Keratinocyte (primary cell): ENCODE results near the gene PAMR1. TPM values are rescaled to one million over a fixed set of nuclear protein-coding genes. Genes with fewer than 3 reads are reported as not detected.

Experiments
- DNase-seq: peaks from one replicate; pipeline ENCODE4 v3.0.0-alpha.2; 2011; ENCODE audit warnings: low read depth, missing footprints, low spot score
- FAIRE-seq: peaks from 2 replicates; lab custom pipeline; 2011; peaks lifted over from hg19 to GRCh38; lab: Jason Lieb, UNC
- H2AFZ ChIP-seq: 2 replicates; pipeline ENCODE4 v1.6.0; 2012; ENCODE audit warnings: low read length, control low read depth, inconsistent platforms; ENCODE audit not compliant: control insufficient read depth
- H3K27ac ChIP-seq: 2 replicates; pipeline ENCODE4 v1.5.1; 2011; ENCODE audit warnings: low read length; ENCODE audit not compliant: control insufficient read depth, insufficient read depth
- H3K27me3 ChIP-seq: 3 replicates; pipeline ENCODE4 v1.6.0; 2011; ENCODE audit warnings: low read length; ENCODE audit not compliant: control insufficient read depth, insufficient read depth; ENCODE audit errors: extremely low read depth
- H3K36me3 ChIP-seq, 2 experiments: 2 replicates in 1 of 2; 3 replicates in 1 of 2; pipeline ENCODE4 v1.5.1; 2011; ENCODE audit warnings: low read length in 2 of 2, mild to moderate bottlenecking in 1 of 2; ENCODE audit not compliant: control insufficient read depth in 2 of 2, insufficient read depth in 2 of 2; ENCODE audit errors: extremely low read depth in 1 of 2
- H3K4me1 ChIP-seq: 3 replicates; pipeline ENCODE4 v1.5.1; 2011; ENCODE audit warnings: low read length; ENCODE audit not compliant: control insufficient read depth, insufficient read depth; ENCODE audit errors: extremely low read depth
- H3K4me2 ChIP-seq: 3 replicates; pipeline ENCODE4 v1.6.0; 2011; ENCODE audit warnings: low read depth, low read length; ENCODE audit not compliant: control insufficient read depth, insufficient read depth; ENCODE audit errors: extremely low read depth
- H3K4me3 ChIP-seq, 3 experiments: fragments of 200-600 bp in 1 of 3; sonication (generic) in 1 of 3; 2 replicates in 2 of 3; 3 replicates in 1 of 3; pipeline ENCODE4 v1.5.1; 2011 to 2016; ENCODE audit warnings: low read length in 3 of 3, mild to moderate bottlenecking in 3 of 3, control low read depth in 2 of 3, inconsistent platforms in 1 of 3, low read depth in 1 of 3, mixed read lengths in 1 of 3, mixed run types in 1 of 3, moderate library complexity in 1 of 3; ENCODE audit not compliant: control insufficient read depth in 2 of 3, insufficient read depth in 2 of 3; ENCODE audit errors: extremely low read depth in 1 of 3
- H3K79me2 ChIP-seq: 2 replicates; pipeline ENCODE4 v1.6.0; 2012; ENCODE audit warnings: low read length; ENCODE audit not compliant: control insufficient read depth, insufficient read depth
- H3K9ac ChIP-seq: 3 replicates; pipeline ENCODE4 v1.6.0; 2011; ENCODE audit warnings: low read length; ENCODE audit not compliant: control insufficient read depth, insufficient read depth; ENCODE audit errors: extremely low read depth
- H3K9me1 ChIP-seq: 3 replicates; pipeline ENCODE4 v1.6.0; 2011; ENCODE audit warnings: low read length; ENCODE audit not compliant: control insufficient read depth, insufficient read depth; ENCODE audit errors: extremely low read depth
- H3K9me3 ChIP-seq: 2 replicates; pipeline ENCODE4 v1.5.1; 2012; ENCODE audit warnings: low read depth, low read length; ENCODE audit not compliant: control insufficient read depth
- H4K20me1 ChIP-seq: 3 replicates; pipeline ENCODE4 v1.6.0; 2011; ENCODE audit warnings: low read length; ENCODE audit not compliant: control insufficient read depth, insufficient read depth; ENCODE audit errors: extremely low read depth
- EZH2 ChIP-seq: IDR thresholded peaks from one replicate; pipeline ENCODE4 v1.6.1; 2012; ENCODE audit warnings: inconsistent platforms, mild to moderate bottlenecking, low read length, moderate library complexity
- dilution Hi-C: fragments of 300-500 bp; cut with MboI; formaldehyde crosslinking; loops from one replicate; pipeline ENCODE4 v1.7.0; 2020; ENCODE audit warnings: low sequenced_read_pairs; ENCODE audit not compliant: extremely low pct_ligation_motif_present
- polyA plus RNA-seq, 5 experiments: library from polyadenylated mRNA; depleted of rRNA in 3 of 5; stranded (reverse) in 3 of 5; stranded (forward) in 1 of 5; unstranded in 1 of 5; fragments of >200 nt; gene quantifications; 1 replicate in 1 of 5; 2 replicates in 3 of 5; 3 replicates in 1 of 5; pipeline versions ENCODE4 v1.2.1 to v1.2.3, GENCODE V29; 2011 to 2012; ENCODE audit warnings: missing spikeins in 2 of 5, low read depth in 1 of 5, low replicate concordance in 1 of 5
- TF ChIP-seq, protein P1 (sequence below), 3 experiments: IDR thresholded peaks in 1 of 3; conservative IDR thresholded peaks in 1 of 3; optimal IDR thresholded peaks in 1 of 3; 2 replicates in 2 of 3; 3 replicates in 1 of 3; pipeline versions ENCODE3 to v1.5.1; 2011; ENCODE audit warnings: low read length in 3 of 3, mild to moderate bottlenecking in 3 of 3, moderate library complexity in 2 of 3, control low read depth in 1 of 3, inconsistent platforms in 1 of 3; ENCODE audit not compliant: insufficient read depth in 2 of 3; ENCODE audit errors: extremely low read depth in 1 of 3

Gene PAMR1
- polyA plus RNA-seq, 1 donor (not counting 4 experiments of a cell fraction or from before 2014, with no cell fraction given) = 4.1 TPM

GRCh38 chr11:35415487-35415886 is 109.9 kb downstream of the PAMR1 start:
- no peaks in the 10 kb centered on the region for H3K36me3 ChIP-seq
- no peak overlapping the region for H2AFZ ChIP-seq
- H3K27ac ChIP-seq = no peak overlapping the region
- H3K9me1 ChIP-seq = no peaks in the 10 kb centered on the region
- H3K4me2 ChIP-seq = no peak overlapping the region
- H3K27me3 ChIP-seq = peaks cover 57% of the 10 kb centered on the region
- TF ChIP-seq EZH2 = no peak
- TF ChIP-seq, protein P1, sequence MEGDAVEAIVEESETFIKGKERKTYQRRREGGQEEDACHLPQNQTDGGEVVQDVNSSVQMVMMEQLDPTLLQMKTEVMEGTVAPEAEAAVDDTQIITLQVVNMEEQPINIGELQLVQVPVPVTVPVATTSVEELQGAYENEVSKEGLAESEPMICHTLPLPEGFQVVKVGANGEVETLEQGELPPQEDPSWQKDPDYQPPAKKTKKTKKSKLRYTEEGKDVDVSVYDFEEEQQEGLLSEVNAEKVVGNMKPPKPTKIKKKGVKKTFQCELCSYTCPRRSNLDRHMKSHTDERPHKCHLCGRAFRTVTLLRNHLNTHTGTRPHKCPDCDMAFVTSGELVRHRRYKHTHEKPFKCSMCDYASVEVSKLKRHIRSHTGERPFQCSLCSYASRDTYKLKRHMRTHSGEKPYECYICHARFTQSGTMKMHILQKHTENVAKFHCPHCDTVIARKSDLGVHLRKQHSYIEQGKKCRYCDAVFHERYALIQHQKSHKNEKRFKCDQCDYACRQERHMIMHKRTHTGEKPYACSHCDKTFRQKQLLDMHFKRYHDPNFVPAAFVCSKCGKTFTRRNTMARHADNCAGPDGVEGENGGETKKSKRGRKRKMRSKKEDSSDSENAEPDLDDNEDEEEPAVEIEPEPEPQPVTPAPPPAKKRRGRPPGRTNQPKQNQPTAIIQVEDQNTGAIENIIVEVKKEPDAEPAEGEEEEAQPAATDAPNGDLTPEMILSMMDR (optimal IDR thresholded peaks at IDR 0.05 in 1 of 3, IDR thresholded peaks at IDR 0.05 in 1 of 3, conservative IDR thresholded peaks at IDR 0.05 in 1 of 3; ENCODE audit: extremely low read depth in 1 of 3, insufficient read depth in 2 of 3, low read length in 3 of 3) = no peak
- no peak overlapping the region for H3K4me3 ChIP-seq
- dilution Hi-C loops = no loop called here
- no peaks in the 10 kb centered on the region for H3K4me1 ChIP-seq
- H3K9ac ChIP-seq = no peak overlapping the region
- H3K9me3 ChIP-seq = no peaks in the 10 kb centered on the region
- DNase-seq (no peak), FAIRE-seq (no peak)
- no peaks in the 10 kb centered on the region for H3K79me2 ChIP-seq
- no peaks in the 10 kb centered on the region for H4K20me1 ChIP-seq

GRCh38 chr11:35414776-35415175 is 110.6 kb downstream of the PAMR1 start:
- Histone ChIP-seq H3K9me3 (no peaks in the 10 kb centered on the region), H3K4me1 (no peaks in the 10 kb centered on the region), H3K36me3 (no peaks in the 10 kb centered on the region), H3K4me2 (no peak overlapping the region), H4K20me1 (no peaks in the 10 kb centered on the region), H3K79me2 (no peaks in the 10 kb centered on the region), H3K9ac (no peak overlapping the region), H3K9me1 (no peaks in the 10 kb centered on the region), H2AFZ (no peak overlapping the region), H3K4me3 (no peak overlapping the region), H3K27me3 (peaks cover 50% of the 10 kb centered on the region), H3K27ac (no peak overlapping the region)
- TF ChIP-seq, protein P1 (optimal IDR thresholded peaks at IDR 0.05 in 1 of 3, IDR thresholded peaks at IDR 0.05 in 1 of 3, conservative IDR thresholded peaks at IDR 0.05 in 1 of 3; ENCODE audit: extremely low read depth in 1 of 3, insufficient read depth in 2 of 3, low read length in 3 of 3) = no peak
- no peak for TF ChIP-seq EZH2
- FAIRE-seq (no peak), DNase-seq (no peak)
- dilution Hi-C loops = no loop called here
